Memory B cell (primary cell): ENCODE data around the gene HNRNPR.

ENCODE experiments used
- ATAC-seq: fragments of 150-1000 bp; cut with Tn5 transposase; 2 replicates; pipeline ENCODE4 v1.10.0; 2021; ENCODE audit warnings: low read depth, mild to moderate bottlenecking, moderate library complexity
- DNase-seq, 2 donors: peaks; one replicate each; pipeline ENCODE4 v3.0.0; 2022; ENCODE audit warnings: low spot score in 2 of 2
- H3K27ac Mint-ChIP-seq: one replicate; pipeline ENCODE4 v1.8.0; 2022; ENCODE audit warnings: mild to moderate bottlenecking, moderate library complexity, mixed read lengths
- H3K27me3 Mint-ChIP-seq: one replicate; pipeline ENCODE4 v1.8.0; 2022; ENCODE audit warnings: mixed read lengths
- H3K36me3 Mint-ChIP-seq: one replicate; pipeline ENCODE4 v1.8.0; 2022; ENCODE audit warnings: mild to moderate bottlenecking, mixed read lengths
- H3K4me1 Mint-ChIP-seq: one replicate; pipeline ENCODE4 v1.8.0; 2022; ENCODE audit warnings: mixed read lengths
- H3K4me3 Mint-ChIP-seq: one replicate; pipeline ENCODE4 v1.8.0; 2022; ENCODE audit warnings: mild to moderate bottlenecking, moderate library complexity, mixed read lengths
- H3K9me3 Mint-ChIP-seq: one replicate; pipeline ENCODE4 v1.8.0; 2022; ENCODE audit warnings: mixed read lengths

Gene HNRNPR

GRCh38 chr1:23357138-23357908 lies 13.2 kb upstream of the HNRNPR start:
- Mint-ChIP-seq H3K36me3 (peaks cover 28% of the 10 kb centered on the region), H3K4me3 (no peak overlapping the region), H3K4me1 (peaks cover 3% of the 10 kb centered on the region), H3K27ac (no peak overlapping the region), H3K9me3 (peaks cover 5% of the 10 kb centered on the region), H3K27me3 (peaks cover 2% of the 10 kb centered on the region)
- DNase-seq = no peak
- ATAC-seq = no peak

- peaks cover 2% of the 10 kb centered on the region for H3K27me3 Mint-ChIP-seq
- H3K9me3 Mint-ChIP-seq = peaks cover 5% of the 10 kb centered on the region
- H3K27ac Mint-ChIP-seq = no peak overlapping the region
- no peak overlapping the region for H3K4me3 Mint-ChIP-seq
- DNase-seq (no peak), ATAC-seq (no peak)
- peaks cover 23% of the 10 kb centered on the region for H3K36me3 Mint-ChIP-seq
- peaks cover 3% of the 10 kb centered on the region for H3K4me1 Mint-ChIP-seq
Measured at GRCh38 chr1:23356471-23357137, 12.5 kb upstream of the HNRNPR start.

GRCh38 chr1:23354245-23354644 lies 10.2 kb upstream of the HNRNPR start:
- no peak for ATAC-seq
- Mint-ChIP-seq H3K4me3 (no peak overlapping the region), H3K27ac (no peak overlapping the region), H3K36me3 (peaks cover 7% of the 10 kb centered on the region), H3K4me1 (peaks cover 3% of the 10 kb centered on the region), H3K9me3 (no peaks in the 10 kb centered on the region), H3K27me3 (peaks cover 2% of the 10 kb centered on the region)
- DNase-seq = no peak

- ATAC-seq = no peak
- H3K36me3 Mint-ChIP-seq = peaks cover 3% of the 10 kb centered on the region
Measured at GRCh38 chr1:23352096-23352695, 8.1 kb upstream of the HNRNPR start.

GRCh38 chr1:23345920-23346319 lies 1.8 kb upstream of the HNRNPR start:
- peak overlapping the region; percentile 34 for H3K4me3 Mint-ChIP-seq
- no peak overlapping the region for H3K27ac Mint-ChIP-seq
- DNase-seq = no peak
- peaks cover 2% of the 10 kb centered on the region for H3K9me3 Mint-ChIP-seq
- ATAC-seq = no peak
- H3K4me1 Mint-ChIP-seq = peaks cover 21% of the 10 kb centered on the region
- H3K36me3 Mint-ChIP-seq = no peaks in the 10 kb centered on the region
- H3K27me3 Mint-ChIP-seq = no peaks in the 10 kb centered on the region

More at GRCh38 chr1:23352096-23352695, 8.1 kb upstream of the HNRNPR start:
- Mint-ChIP-seq H3K9me3 (no peaks in the 10 kb centered on the region), H3K27ac (no peak overlapping the region), H3K4me1 (peaks cover 3% of the 10 kb centered on the region), H3K4me3 (no peak overlapping the region), H3K27me3 (peaks cover 2% of the 10 kb centered on the region)
- no peak for DNase-seq

- peak overlapping the region; percentile 95 for H3K4me3 Mint-ChIP-seq
- ATAC-seq (no peak), DNase-seq (no peak)
- H3K36me3 Mint-ChIP-seq = no peaks in the 10 kb centered on the region
- H3K27me3 Mint-ChIP-seq = no peaks in the 10 kb centered on the region
- H3K4me1 Mint-ChIP-seq = peaks cover 28% of the 10 kb centered on the region
- peaks cover 2% of the 10 kb centered on the region for H3K9me3 Mint-ChIP-seq
- peak overlapping the region; percentile 88 for H3K27ac Mint-ChIP-seq
Measured at GRCh38 chr1:23344987-23345472, 946 bp upstream of the HNRNPR start.

- Mint-ChIP-seq H3K27me3 (no peaks in the 10 kb centered on the region), H3K9me3 (peaks cover 2% of the 10 kb centered on the region), H3K27ac (peak overlapping the region; percentile 88), H3K4me1 (peaks cover 35% of the 10 kb centered on the region), H3K4me3 (peak overlapping the region; percentile 87), H3K36me3 (peaks cover 2% of the 10 kb centered on the region)
- ATAC-seq (peak; percentile 4), DNase-seq (peak in 1 of 2 donors; percentile 18)
Measured at GRCh38 chr1:23343221-23344110, 618 bp downstream of the HNRNPR start.

- Mint-ChIP-seq H3K36me3 (peaks cover 4% of the 10 kb centered on the region), H3K27me3 (no peaks in the 10 kb centered on the region), H3K9me3 (peaks cover 2% of the 10 kb centered on the region), H3K4me1 (peaks cover 37% of the 10 kb centered on the region), H3K27ac (peak overlapping the region; percentile 88), H3K4me3 (peak overlapping the region; percentile 87)
- DNase-seq (no peak), ATAC-seq (no peak)
Measured at GRCh38 chr1:23341931-23342692, 2.0 kb downstream of the HNRNPR start.

GRCh38 chr1:23339632-23340031 lies 4.5 kb downstream of the HNRNPR start:
- H3K27me3 Mint-ChIP-seq = no peaks in the 10 kb centered on the region
- no peak for DNase-seq
- no peak for ATAC-seq
- H3K4me3 Mint-ChIP-seq = peak overlapping the region; percentile 45
- peaks cover 9% of the 10 kb centered on the region for H3K36me3 Mint-ChIP-seq
- no peaks in the 10 kb centered on the region for H3K9me3 Mint-ChIP-seq
- H3K4me1 Mint-ChIP-seq = peaks cover 32% of the 10 kb centered on the region
- H3K27ac Mint-ChIP-seq = peak overlapping the region; percentile 45

- Mint-ChIP-seq H3K36me3 (peaks cover 17% of the 10 kb centered on the region), H3K9me3 (no peaks in the 10 kb centered on the region), H3K4me1 (peaks cover 32% of the 10 kb centered on the region), H3K27ac (no peak overlapping the region), H3K4me3 (no peak overlapping the region), H3K27me3 (no peaks in the 10 kb centered on the region)
- DNase-seq = no peak
- no peak for ATAC-seq
Measured at GRCh38 chr1:23337869-23338268, 6.2 kb downstream of the HNRNPR start.

GRCh38 chr1:23331713-23332112 lies 12.4 kb downstream of the HNRNPR start:
- Mint-ChIP-seq H3K36me3 (peaks cover 34% of the 10 kb centered on the region), H3K4me1 (peaks cover 11% of the 10 kb centered on the region), H3K9me3 (no peaks in the 10 kb centered on the region), H3K27ac (no peak overlapping the region), H3K27me3 (no peaks in the 10 kb centered on the region), H3K4me3 (no peak overlapping the region)
- no peak for DNase-seq
- no peak for ATAC-seq

GRCh38 chr1:23330846-23331245 lies 13.2 kb downstream of the HNRNPR start:
- Mint-ChIP-seq H3K27ac (no peak overlapping the region), H3K27me3 (no peaks in the 10 kb centered on the region), H3K36me3 (peaks cover 38% of the 10 kb centered on the region)

GRCh38 chr1:23325393-23325792 lies 18.7 kb downstream of the HNRNPR start:
- Mint-ChIP-seq H3K36me3 (peaks cover 31% of the 10 kb centered on the region), H3K27ac (no peak overlapping the region), H3K4me3 (no peak overlapping the region), H3K4me1 (peaks cover 14% of the 10 kb centered on the region), H3K9me3 (no peaks in the 10 kb centered on the region), H3K27me3 (no peaks in the 10 kb centered on the region)
- ATAC-seq = no peak
- no peak for DNase-seq

More at GRCh38 chr1:23330846-23331245, 13.2 kb downstream of the HNRNPR start:
- H3K4me1 Mint-ChIP-seq = peaks cover 11% of the 10 kb centered on the region
- no peak overlapping the region for H3K4me3 Mint-ChIP-seq
- DNase-seq (no peak), ATAC-seq (no peak)
- no peaks in the 10 kb centered on the region for H3K9me3 Mint-ChIP-seq
